Right atrium auricular region (tissue), 2 donors: ENCODE data around the gene TFPI. TPM values are rescaled to one million over a fixed set of nuclear protein-coding genes. Genes with fewer than 3 reads are reported as not detected.
A peak's percentile ranks its signal among the peaks of the same experiment; 100 is the strongest.

Source experiments
- DNase-seq: peaks from one replicate; pipeline ENCODE4 v3.0.0-alpha.2; 2019; ENCODE audit warnings: low spot score
- H3K27ac ChIP-seq, 2 donors: fragments of 200-600 bp; sonication (generic); 1 replicate in 1 of 2; 2 replicates in 1 of 2; pipeline ENCODE4 v1.5.1; 2016 to 2019
- H3K27me3 ChIP-seq, 2 donors: fragments of 200-600 bp; sonication (generic); one replicate each; pipeline versions ENCODE4 v1.5.1 to v1.6.0; 2017 to 2019
- H3K36me3 ChIP-seq: fragments of 200-600 bp; sonication (generic); one replicate; pipeline ENCODE4 v1.5.1; 2016
- H3K4me1 ChIP-seq, 2 donors: fragments of 200-600 bp; sonication (generic); one replicate each; pipeline versions ENCODE4 v1.5.1 to v1.6.0; 2017 to 2019
- H3K4me3 ChIP-seq, 2 donors: fragments of 200-600 bp; sonication (generic); 1 replicate in 1 of 2; 2 replicates in 1 of 2; pipeline ENCODE4 v1.5.1; 2017 to 2019; ENCODE audit warnings: mild to moderate bottlenecking in 1 of 2, moderate library complexity in 1 of 2
- H3K9me3 ChIP-seq, 2 donors: fragments of 200-600 bp; sonication (generic); one replicate each; pipeline ENCODE4 v1.5.1; 2019
- CTCF ChIP-seq, 2 donors: fragments of 200-600 bp; sonication (generic); IDR thresholded peaks; one replicate each; pipeline ENCODE4 v1.5.1; 2019; ENCODE audit warnings: antibody characterized with exemption in 2 of 2
- total RNA-seq, 2 donors: library from RNA; depleted of rRNA; stranded (reverse); fragments of >200 nt; gene quantifications; one replicate each; pipeline ENCODE4 v1.1.0, GENCODE V29; 2016

Gene TFPI
- total RNA-seq, 2 donors from 2014 or later = 43.6 to 58.2 TPM

- DNase-seq = no peak
- Histone ChIP-seq H3K36me3 (no peaks in the 10 kb centered on the region), H3K9me3 (no peaks in the 10 kb centered on the region), H3K27ac (peak overlapping the region; percentile 5 to 7), H3K27me3 (no peaks in the 10 kb centered on the region), H3K4me3 (no peak overlapping the region), H3K4me1 (no peaks in the 10 kb centered on the region)
- no peak for TF ChIP-seq CTCF (IDR thresholded peaks at IDR 0.05)
These were observed 53.5 kb downstream of the TFPI start for GRCh38 chr2:187500585-187501359.

DNA sequence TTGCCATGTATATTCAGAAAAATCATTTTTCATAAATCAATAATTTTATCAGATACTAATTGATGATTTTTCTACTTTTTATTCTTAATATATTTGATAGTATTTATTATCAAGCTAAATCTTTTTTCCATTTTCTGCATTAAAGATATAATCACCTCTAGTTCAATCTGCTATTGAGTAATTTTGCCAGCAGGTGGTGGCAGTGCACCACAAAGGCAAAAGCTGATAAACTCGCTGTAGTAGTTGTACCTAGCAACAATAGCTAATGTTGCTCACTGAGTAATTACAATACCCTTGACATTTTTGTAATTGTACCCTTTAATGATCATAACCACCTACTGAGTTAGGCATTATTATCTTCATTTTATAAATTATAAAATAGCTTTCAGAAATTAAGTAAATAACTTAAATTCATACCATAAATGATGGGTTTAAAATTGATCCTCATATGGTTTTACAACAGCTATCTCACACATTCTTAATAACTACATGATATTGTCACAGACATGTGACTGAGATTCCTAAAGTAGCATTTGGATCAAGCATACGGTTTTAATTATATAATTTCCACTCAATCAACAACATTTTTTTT, 54.2 kb downstream of the TFPI start:
- H3K27me3 ChIP-seq = no peaks in the 10 kb centered on the region
- H3K4me1 ChIP-seq = no peaks in the 10 kb centered on the region
- H3K9me3 ChIP-seq = no peaks in the 10 kb centered on the region
- H3K27ac ChIP-seq = no peak overlapping the region
- peak; percentile 68 to 86 for TF ChIP-seq CTCF (IDR thresholded peaks at IDR 0.05)
- no peak overlapping the region for H3K4me3 ChIP-seq
- DNase-seq = no peak
- H3K36me3 ChIP-seq = no peaks in the 10 kb centered on the region

DNA sequence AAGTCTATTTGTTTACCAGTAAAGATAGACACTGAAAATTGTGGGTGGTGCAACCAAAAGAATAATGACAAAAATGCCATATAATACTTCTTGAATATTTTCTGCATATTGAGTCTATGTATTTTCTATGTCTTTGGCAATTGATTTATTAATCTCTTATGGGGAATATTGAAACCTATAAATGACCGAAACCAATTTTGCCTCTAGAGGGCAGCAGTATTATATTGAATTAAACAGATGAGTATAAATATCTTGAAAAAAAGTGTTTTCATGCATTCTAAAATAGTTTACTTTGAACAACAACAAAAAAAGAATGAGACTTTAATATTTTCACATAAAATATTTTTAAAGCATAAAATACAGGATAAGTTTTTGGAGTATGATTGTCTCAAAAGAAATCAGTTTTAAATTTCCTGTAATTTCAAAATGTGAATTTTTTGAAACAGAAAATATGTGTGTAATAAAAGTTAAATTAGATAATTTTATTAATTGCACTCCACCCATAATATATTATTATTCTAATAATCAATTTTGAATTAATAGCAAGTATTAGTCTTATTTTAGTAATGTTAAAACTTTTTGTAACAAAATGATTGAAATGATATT, 56.3 kb downstream of the TFPI start:
- H3K27ac ChIP-seq = no peak overlapping the region
- no peaks in the 10 kb centered on the region for H3K27me3 ChIP-seq
- no peak overlapping the region for H3K4me3 ChIP-seq
- no peaks in the 10 kb centered on the region for H3K4me1 ChIP-seq
- DNase-seq = no peak
- H3K36me3 ChIP-seq = no peaks in the 10 kb centered on the region
- TF ChIP-seq CTCF (IDR thresholded peaks at IDR 0.05) = peak in 1 of 2 donors; percentile 53
- H3K9me3 ChIP-seq = no peaks in the 10 kb centered on the region

- Histone ChIP-seq H3K27ac (no peak overlapping the region), H3K27me3 (no peaks in the 10 kb centered on the region), H3K9me3 (no peaks in the 10 kb centered on the region), H3K4me3 (no peak overlapping the region), H3K36me3 (no peaks in the 10 kb centered on the region), H3K4me1 (no peaks in the 10 kb centered on the region)
- no peak for TF ChIP-seq CTCF (IDR thresholded peaks at IDR 0.05)
- no peak for DNase-seq
These were observed 57.1 kb downstream of the TFPI start for GRCh38 chr2:187497140-187497539.

GRCh38 chr2:187495324-187495723, 58.9 kb downstream of the TFPI start:
- Histone ChIP-seq H3K36me3 (no peaks in the 10 kb centered on the region), H3K4me3 (no peak overlapping the region), H3K27me3 (no peaks in the 10 kb centered on the region), H3K4me1 (no peaks in the 10 kb centered on the region), H3K27ac (no peak overlapping the region), H3K9me3 (no peaks in the 10 kb centered on the region)
- DNase-seq = no peak
- TF ChIP-seq CTCF (IDR thresholded peaks at IDR 0.05) = no peak
